ENCODE results near the gene SCYGR7.
A peak's percentile ranks its signal among the peaks of the same experiment; 100 is the strongest.

DNA sequence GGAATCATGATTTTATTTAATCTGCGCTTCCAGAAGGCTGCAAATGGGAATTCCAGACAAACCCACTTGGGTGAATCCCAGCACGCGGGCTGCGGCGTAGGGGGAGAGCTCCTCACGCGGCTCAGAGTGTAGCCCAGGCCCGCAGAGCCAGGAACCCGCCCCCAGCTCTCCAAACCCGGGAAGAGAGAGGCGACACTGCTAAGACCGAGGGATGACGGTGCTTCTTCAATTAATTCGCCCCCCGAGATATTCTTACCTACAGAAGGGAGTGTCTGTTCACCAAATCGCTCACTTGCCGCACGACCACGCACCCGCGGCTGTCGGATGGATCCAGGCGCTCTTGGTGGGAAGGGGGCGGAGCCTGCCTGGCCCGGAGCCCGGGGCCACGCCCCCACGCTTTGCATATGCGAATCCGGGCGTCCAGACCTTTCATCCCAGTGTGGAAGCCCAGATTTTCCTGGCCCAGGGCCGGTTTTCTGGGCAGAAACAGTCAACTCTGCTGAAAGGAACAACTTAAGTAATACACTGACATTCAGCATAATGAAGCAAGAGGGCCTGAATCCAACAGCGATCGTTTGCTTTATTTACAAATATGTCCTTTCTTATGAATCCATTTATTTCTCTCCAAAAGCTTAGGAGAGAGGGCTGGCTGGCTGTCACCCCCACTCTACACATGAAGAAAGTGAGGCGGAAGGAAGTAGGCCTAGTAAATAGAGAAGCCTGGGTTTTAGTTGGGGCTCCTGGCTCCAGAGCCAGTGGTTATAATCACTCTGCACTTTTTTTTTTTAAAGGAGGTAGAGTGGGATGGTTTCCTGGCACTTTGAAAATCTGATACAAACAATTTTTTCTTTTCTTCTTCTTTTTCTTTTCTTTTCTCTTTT lies 10.2 kb upstream of the SCYGR7 start, which contains the start of gene SLC19A3:
- TF ChIP-seq TRIM22 (IDR thresholded peaks at IDR 0.05) (no peak), HHEX (CRISPR knock-in tag; IDR thresholded peaks at IDR 0.05) (no peak), MEIS1 (CRISPR knock-in tag; IDR thresholded peaks at IDR 0.05; ENCODE audit: borderline replicate concordance) (0 out of 2 replicates have a peak, but pooled peaks have one; percentile 27), ZNF407 (CRISPR knock-in tag; IDR thresholded peaks at IDR 0.05; ENCODE audit: not compliant biosample characterization) (no peak), AFF4 (CRISPR knock-in tag; IDR thresholded peaks at IDR 0.05) (no peak), ARNT (IDR thresholded peaks at IDR 0.05) (no peak), TFDP2 (CRISPR knock-in tag; IDR thresholded peaks at IDR 0.05) (no peak), ZNF274 (CRISPR knock-in tag; IDR thresholded peaks at IDR 0.05) (peak; percentile 59; the same call in 1 of the 2 replicates), FOXK1 (CRISPR knock-in tag; IDR thresholded peaks at IDR 0.05; ENCODE audit: borderline replicate concordance, low read depth) (no peak), IKZF1 (IDR thresholded peaks at IDR 0.05) (no peak), JUND (CRISPR knock-in tag; IDR thresholded peaks at IDR 0.05) (no peak)
- TF ChIP-seq, protein P1, sequence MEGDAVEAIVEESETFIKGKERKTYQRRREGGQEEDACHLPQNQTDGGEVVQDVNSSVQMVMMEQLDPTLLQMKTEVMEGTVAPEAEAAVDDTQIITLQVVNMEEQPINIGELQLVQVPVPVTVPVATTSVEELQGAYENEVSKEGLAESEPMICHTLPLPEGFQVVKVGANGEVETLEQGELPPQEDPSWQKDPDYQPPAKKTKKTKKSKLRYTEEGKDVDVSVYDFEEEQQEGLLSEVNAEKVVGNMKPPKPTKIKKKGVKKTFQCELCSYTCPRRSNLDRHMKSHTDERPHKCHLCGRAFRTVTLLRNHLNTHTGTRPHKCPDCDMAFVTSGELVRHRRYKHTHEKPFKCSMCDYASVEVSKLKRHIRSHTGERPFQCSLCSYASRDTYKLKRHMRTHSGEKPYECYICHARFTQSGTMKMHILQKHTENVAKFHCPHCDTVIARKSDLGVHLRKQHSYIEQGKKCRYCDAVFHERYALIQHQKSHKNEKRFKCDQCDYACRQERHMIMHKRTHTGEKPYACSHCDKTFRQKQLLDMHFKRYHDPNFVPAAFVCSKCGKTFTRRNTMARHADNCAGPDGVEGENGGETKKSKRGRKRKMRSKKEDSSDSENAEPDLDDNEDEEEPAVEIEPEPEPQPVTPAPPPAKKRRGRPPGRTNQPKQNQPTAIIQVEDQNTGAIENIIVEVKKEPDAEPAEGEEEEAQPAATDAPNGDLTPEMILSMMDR (CRISPR knock-in tag; IDR thresholded peaks at IDR 0.05), result no peak
